ENCODE data around the gene CPS1. TPM values are rescaled to one million over a fixed set of nuclear protein-coding genes. Genes with fewer than 3 reads are reported as not detected.

Gene CPS1
- total RNA-seq, 2 donors from 2014 or later: 3.4 to 3.5 TPM

GRCh38 chr2:210673117-210673516, 116.7 kb downstream of the CPS1 start:
- Histone ChIP-seq H3K27ac (no peak overlapping the region), H3K9me3 (no peaks in the 10 kb centered on the region), H3K4me1 (ENCODE audit: control insufficient read depth in 1 of 2, low read depth in 2 of 2) (no peaks in the 10 kb centered on the region), H3K36me3 (no peaks in the 10 kb centered on the region), H3K4me3 (no peak overlapping the region), H3K27me3 (replicated peaks; ENCODE audit: insufficient read depth) (no peaks in the 10 kb centered on the region)
- ATAC-seq (ENCODE audit: insufficient number of reproducible peaks, low FRiP score, low read depth): no peak
- no peak for TF ChIP-seq CTCF (IDR thresholded peaks at IDR 0.05)
- DNase-seq (ENCODE audit: low spot score): no peak

GRCh38 chr2:210676067-210676466, 119.7 kb downstream of the CPS1 start:
- no peak for DNase-seq (ENCODE audit: low spot score)
- Histone ChIP-seq H3K27ac (no peak overlapping the region), H3K27me3 (replicated peaks; ENCODE audit: insufficient read depth) (no peaks in the 10 kb centered on the region), H3K4me3 (no peak overlapping the region), H3K4me1 (ENCODE audit: control insufficient read depth in 1 of 2, low read depth in 2 of 2) (no peaks in the 10 kb centered on the region), H3K9me3 (no peaks in the 10 kb centered on the region), H3K36me3 (no peaks in the 10 kb centered on the region)
- TF ChIP-seq CTCF (IDR thresholded peaks at IDR 0.05): no peak
- ATAC-seq (ENCODE audit: insufficient number of reproducible peaks, low FRiP score, low read depth): no peak

- Histone ChIP-seq H3K27me3 (replicated peaks; ENCODE audit: insufficient read depth) (no peaks in the 10 kb centered on the region), H3K27ac (no peak overlapping the region), H3K36me3 (no peaks in the 10 kb centered on the region), H3K4me3 (no peak overlapping the region), H3K9me3 (no peaks in the 10 kb centered on the region), H3K4me1 (ENCODE audit: control insufficient read depth in 1 of 2, low read depth in 2 of 2) (no peaks in the 10 kb centered on the region)
- no peak for TF ChIP-seq CTCF (IDR thresholded peaks at IDR 0.05)
- no peak for DNase-seq (ENCODE audit: low spot score)
- ATAC-seq (ENCODE audit: insufficient number of reproducible peaks, low FRiP score, low read depth): no peak
Measured at GRCh38 chr2:210681491-210681890, 125.1 kb downstream of the CPS1 start.

GRCh38 chr2:210686401-210686800, 130.0 kb downstream of the CPS1 start:
- Histone ChIP-seq H3K4me3 (no peak overlapping the region), H3K9me3 (no peaks in the 10 kb centered on the region), H3K36me3 (no peaks in the 10 kb centered on the region), H3K27me3 (replicated peaks; ENCODE audit: insufficient read depth) (no peaks in the 10 kb centered on the region), H3K4me1 (ENCODE audit: control insufficient read depth in 1 of 2, low read depth in 2 of 2) (no peaks in the 10 kb centered on the region), H3K27ac (no peak overlapping the region)
- DNase-seq (ENCODE audit: low spot score) (no peak), ATAC-seq (ENCODE audit: insufficient number of reproducible peaks, low FRiP score, low read depth) (no peak)
- TF ChIP-seq CTCF (IDR thresholded peaks at IDR 0.05): no peak

- Histone ChIP-seq H3K4me3 (no peak overlapping the region), H3K4me1 (ENCODE audit: control insufficient read depth in 1 of 2, low read depth in 2 of 2) (no peaks in the 10 kb centered on the region), H3K36me3 (no peaks in the 10 kb centered on the region), H3K9me3 (no peaks in the 10 kb centered on the region), H3K27ac (no peak overlapping the region), H3K27me3 (replicated peaks; ENCODE audit: insufficient read depth) (no peaks in the 10 kb centered on the region)
- ATAC-seq (ENCODE audit: insufficient number of reproducible peaks, low FRiP score, low read depth): no peak
- no peak for DNase-seq (ENCODE audit: low spot score)
- no peak for TF ChIP-seq CTCF (IDR thresholded peaks at IDR 0.05)
Measured at GRCh38 chr2:210687786-210688470, 131.5 kb downstream of the CPS1 start.
